Thyroid gland (tissue), 4 donors: ENCODE measurements around the gene CCDC175. TPM values are rescaled to one million over a fixed set of nuclear protein-coding genes. Genes with fewer than 3 reads are reported as not detected.

Experiments
- DNase-seq, 2 donors: peaks; one replicate each; pipeline ENCODE4 v3.0.0-alpha.2; 2019
- H3K27ac ChIP-seq, 3 donors: fragments of 200-600 bp; sonication (generic); 1 replicate in 2 of 3; 2 replicates in 1 of 3; pipeline ENCODE4 v1.5.1; 2016 to 2019; ENCODE audit warnings: mild to moderate bottlenecking in 1 of 3, moderate library complexity in 1 of 3
- H3K27me3 ChIP-seq: fragments of 200-600 bp; sonication (generic); one replicate; pipeline ENCODE4 v1.5.1; 2019
- H3K36me3 ChIP-seq, 2 donors: fragments of 200-600 bp; sonication (generic); one replicate each; pipeline ENCODE4 v1.5.1; 2016 to 2019
- H3K4me1 ChIP-seq, 2 donors: fragments of 200-600 bp; sonication (generic); one replicate each; pipeline ENCODE4 v1.5.1; 2017 to 2019
- H3K4me3 ChIP-seq, 3 donors: fragments of 200-600 bp; sonication (generic); replicated peaks in 1 of 3; 1 replicate in 2 of 3; 2 replicates in 1 of 3; pipeline ENCODE4 v1.5.1; 2016; ENCODE audit warnings: mild to moderate bottlenecking in 1 of 3
- H3K9me3 ChIP-seq: fragments of 200-600 bp; sonication (generic); one replicate; pipeline ENCODE4 v1.5.1; 2017
- POLR2A ChIP-seq, 2 donors: fragments of 450-650 bp; IDR thresholded peaks; one replicate each; pipeline ENCODE4 v1.6.1; 2017; ENCODE audit warnings: antibody characterized with exemption in 2 of 2, mild to moderate bottlenecking in 2 of 2, moderate library complexity in 1 of 2
- WGBS, 2 donors: methylation state at CpG; one replicate each; pipeline ENCODE4 v1.1.5; 2017; 5-methylcytosine and 5-hydroxymethylcytosine counted together
- intact Hi-C: fragments of 100-400 bp; cut with DNase I; formaldehyde crosslinking; loops from one replicate; pipeline ENCODE4 v1.15.1; 2023
- total RNA-seq, 4 donors: library from RNA; depleted of rRNA; stranded (reverse); fragments of >200 nt; gene quantifications; one replicate each; pipeline ENCODE4 v1.2.3, GENCODE V29; 2016
- TF ChIP-seq, protein P1 (sequence below), 6 experiments: fragments of 200-600 bp in 3 of 6; fragments of 450-650 bp in 3 of 6; sonication (generic) in 3 of 6; IDR thresholded peaks; one replicate each; pipeline ENCODE4 v1.5.1; 2016 to 2019; ENCODE audit warnings: antibody characterized with exemption in 6 of 6, mild to moderate bottlenecking in 2 of 6, inconsistent platforms in 1 of 6, moderate library complexity in 1 of 6

The CCDC175 gene
- total RNA-seq, 4 donors from 2014 or later, result 0.24 TPM; not detected in 3

DNA sequence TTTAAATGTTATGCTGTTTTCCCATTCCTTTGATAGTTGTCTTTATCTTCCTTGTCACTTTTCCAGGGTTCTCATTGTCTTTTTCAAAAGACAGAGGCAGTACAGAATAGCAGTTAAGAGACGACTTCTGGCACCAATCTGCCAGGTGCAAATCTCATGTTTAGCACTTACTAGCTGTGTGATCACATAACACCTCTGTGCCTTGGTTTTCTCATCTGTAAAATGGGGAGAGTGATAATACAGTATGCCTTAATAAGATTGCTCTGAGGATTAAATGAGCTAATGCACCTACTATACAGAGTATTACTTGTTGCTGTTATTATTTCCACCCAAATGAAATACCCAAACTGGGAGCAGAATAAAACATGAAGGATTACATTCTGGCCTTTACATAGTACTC is 116.2 kb downstream of the CCDC175 start:
- TF ChIP-seq POLR2A (IDR thresholded peaks at IDR 0.05), result no peak
- TF ChIP-seq, protein P1, sequence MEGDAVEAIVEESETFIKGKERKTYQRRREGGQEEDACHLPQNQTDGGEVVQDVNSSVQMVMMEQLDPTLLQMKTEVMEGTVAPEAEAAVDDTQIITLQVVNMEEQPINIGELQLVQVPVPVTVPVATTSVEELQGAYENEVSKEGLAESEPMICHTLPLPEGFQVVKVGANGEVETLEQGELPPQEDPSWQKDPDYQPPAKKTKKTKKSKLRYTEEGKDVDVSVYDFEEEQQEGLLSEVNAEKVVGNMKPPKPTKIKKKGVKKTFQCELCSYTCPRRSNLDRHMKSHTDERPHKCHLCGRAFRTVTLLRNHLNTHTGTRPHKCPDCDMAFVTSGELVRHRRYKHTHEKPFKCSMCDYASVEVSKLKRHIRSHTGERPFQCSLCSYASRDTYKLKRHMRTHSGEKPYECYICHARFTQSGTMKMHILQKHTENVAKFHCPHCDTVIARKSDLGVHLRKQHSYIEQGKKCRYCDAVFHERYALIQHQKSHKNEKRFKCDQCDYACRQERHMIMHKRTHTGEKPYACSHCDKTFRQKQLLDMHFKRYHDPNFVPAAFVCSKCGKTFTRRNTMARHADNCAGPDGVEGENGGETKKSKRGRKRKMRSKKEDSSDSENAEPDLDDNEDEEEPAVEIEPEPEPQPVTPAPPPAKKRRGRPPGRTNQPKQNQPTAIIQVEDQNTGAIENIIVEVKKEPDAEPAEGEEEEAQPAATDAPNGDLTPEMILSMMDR (IDR thresholded peaks at IDR 0.05), result no peak
- intact Hi-C loops, result no loop called here
- H3K4me3 ChIP-seq, result no peak overlapping the region
- no peaks in the 10 kb centered on the region for H3K27me3 ChIP-seq
- no peaks in the 10 kb centered on the region for H3K9me3 ChIP-seq
- WGBS, 2 donors, result 98 to 100% methylated on average over 1 of the region's 1 CpG
- H3K27ac ChIP-seq, result no peak overlapping the region
- no peaks in the 10 kb centered on the region for H3K36me3 ChIP-seq
- DNase-seq, result no peak
- H3K4me1 ChIP-seq, result peaks cover 7 to 8% of the 10 kb centered on the region in 2 donors

DNA sequence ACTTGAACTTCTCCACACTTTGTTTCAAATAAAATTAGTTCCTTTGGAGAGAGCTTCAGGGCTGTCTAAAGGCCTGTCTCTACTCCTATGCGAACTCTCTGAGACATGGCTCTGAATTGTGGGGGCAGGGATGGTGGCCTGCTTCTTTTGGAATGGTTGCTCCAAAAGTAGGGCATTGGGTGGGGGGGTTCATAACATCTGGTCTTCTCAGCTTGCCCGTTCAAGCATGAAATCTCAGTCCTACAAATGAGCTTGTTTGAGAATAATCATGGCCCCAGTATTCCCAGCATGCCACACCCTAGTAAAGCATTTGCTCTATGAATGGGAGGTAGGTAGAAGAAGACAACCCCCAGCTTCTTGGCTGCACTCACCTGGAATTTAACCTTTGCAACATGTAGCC is 118.1 kb downstream of the CCDC175 start:
- H3K9me3 ChIP-seq, result no peaks in the 10 kb centered on the region
- H3K4me3 ChIP-seq, result no peak overlapping the region
- no peak for DNase-seq
- intact Hi-C loops, result no loop called here
- WGBS, 2 donors, result 84 to 97% methylated on average over 2 of the region's 2 CpGs
- no peak overlapping the region for H3K27ac ChIP-seq
- no peaks in the 10 kb centered on the region for H3K36me3 ChIP-seq
- no peaks in the 10 kb centered on the region for H3K4me1 ChIP-seq
- no peak for TF ChIP-seq POLR2A (IDR thresholded peaks at IDR 0.05)
- TF ChIP-seq, protein P1 (IDR thresholded peaks at IDR 0.05), result no peak
- H3K27me3 ChIP-seq, result no peaks in the 10 kb centered on the region

DNA sequence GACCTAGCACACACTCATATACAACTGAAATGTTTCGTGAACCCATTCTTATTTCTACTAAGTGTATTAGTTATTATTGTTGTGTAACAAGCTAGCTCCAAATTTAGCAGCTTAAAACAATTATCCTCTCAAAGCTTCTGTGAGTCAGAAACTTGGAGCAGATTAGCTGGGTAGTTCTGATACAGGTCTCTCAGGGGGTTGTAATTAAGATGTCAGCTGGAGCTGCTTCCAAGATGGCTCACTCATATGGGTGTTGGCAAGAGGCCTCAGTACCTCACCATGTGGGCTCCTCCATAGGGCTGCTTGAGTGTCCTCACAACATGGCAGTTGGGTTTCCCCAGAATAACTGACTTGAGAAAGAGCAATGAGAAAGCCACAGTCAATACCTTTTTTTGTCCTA is 121.2 kb downstream of the CCDC175 start:
- intact Hi-C loops, result no loop called here
- no peak for DNase-seq
- no peak overlapping the region for H3K27ac ChIP-seq
- H3K36me3 ChIP-seq, result no peaks in the 10 kb centered on the region
- no peaks in the 10 kb centered on the region for H3K4me1 ChIP-seq
- H3K27me3 ChIP-seq, result no peaks in the 10 kb centered on the region
- 94 to 100% methylated on average over 1 of the region's 1 CpG for WGBS, 2 donors
- TF ChIP-seq POLR2A (IDR thresholded peaks at IDR 0.05), result no peak
- TF ChIP-seq, protein P1 (IDR thresholded peaks at IDR 0.05), result no peak
- H3K9me3 ChIP-seq, result no peaks in the 10 kb centered on the region
- H3K4me3 ChIP-seq, result no peak overlapping the region

Other genes starting within 250 kb of the CCDC175 start
- gene GPR135, start 111.4 kb downstream of the CCDC175 start, total RNA-seq, result 10 to 100 TPM in 1 of 4 donors, 1 to 10 TPM in 3; 7.4 to 12.9 (median 7.7) TPM
- gene L3HYPDH, start 92.4 kb downstream of the CCDC175 start, total RNA-seq, result 10 to 100 TPM; 54.8 to 97.7 (median 81.2) TPM
- 10 to 100 TPM; 67.9 to 85.7 (median 75.5) TPM for gene JKAMP, start 92.3 kb downstream of the CCDC175 start, total RNA-seq